HepG2 (cell line): ENCODE measurements around the gene DGAT2. TPM values are rescaled to one million over a fixed set of nuclear protein-coding genes. Genes with fewer than 3 reads are reported as not detected.

Source experiments
- ATAC-seq: fragments of 200-7000 bp; cut with Tn5 transposase; 3 replicates; pipeline ENCODE4 v1.9.1; 2020; ENCODE audit warnings: mild to moderate bottlenecking, moderate library complexity
- BruUV-seq: library from RNA; stranded (reverse); fragments of 400-500 nt; replicated peaks from 2 replicates; lab custom pipeline; 2021; lab: Mats Ljungman, UMichigan
- CTCF ChIA-PET: fragments of 300-600 bp; formaldehyde crosslinking; extraction: SDS; loops from one replicate; lab custom pipeline; 2021; ENCODE audit warnings: low total read pairs, inconsistent platforms, low intra/inter-chr PET ratio; lab: Yijun Ruan, JAX
- POLR2A ChIA-PET: fragments of 350-600 bp; sonication (Branson Sonifier 250); formaldehyde crosslinking; loops from one replicate; lab custom pipeline; 2020; ENCODE audit warnings: antibody characterized with exemption, inconsistent platforms; lab: Yijun Ruan, JAX
- DNase-seq: peaks from one replicate; pipeline ENCODE4 v3.0.0-alpha.2; 2015; ENCODE audit warnings: low spot score
- FAIRE-seq: peaks from 3 replicates; lab custom pipeline; 2011; peaks lifted over from hg19 to GRCh38; lab: Jason Lieb, UNC
- H2AFZ ChIP-seq: one replicate; pipeline ENCODE4 v1.6.1; 2011; ENCODE audit warnings: low read length, inconsistent platforms
- H3K27ac ChIP-seq: fragments of 300-600 bp; 3 replicates; pipeline ENCODE4 v1.8.0; 2011; ENCODE audit warnings: mixed run types, mild to moderate bottlenecking, mixed read lengths, low read length, inconsistent platforms; ENCODE audit not compliant: insufficient read depth; ENCODE audit errors: extremely low read length
- H3K27me3 ChIP-seq, 2 experiments: fragments of 200-600 bp in 1 of 2; 2 replicates in 1 of 2; 3 replicates in 1 of 2; pipeline versions ENCODE4 v1.6.0 to v1.8.0; 2011; ENCODE audit warnings: low read length in 2 of 2, mild to moderate bottlenecking in 2 of 2, moderate library complexity in 2 of 2, inconsistent platforms in 1 of 2; ENCODE audit not compliant: insufficient read depth in 2 of 2, control insufficient read depth in 1 of 2
- H3K36me3 ChIP-seq, 2 experiments: fragments of 200-600 bp in 1 of 2; replicated peaks in 1 of 2; 2 replicates in 1 of 2; 3 replicates in 1 of 2; pipeline versions ENCODE4 v1.5.1 to v1.8.0; 2011; ENCODE audit warnings: low read length in 2 of 2, inconsistent platforms in 1 of 2; ENCODE audit not compliant: insufficient read depth in 2 of 2, control insufficient read depth in 1 of 2
- H3K4me1 ChIP-seq: 2 replicates; pipeline ENCODE4 v1.5.1; 2012; ENCODE audit warnings: low read length, inconsistent platforms; ENCODE audit not compliant: insufficient read depth
- H3K4me2 ChIP-seq: 2 replicates; pipeline ENCODE4 v1.6.0; 2011; ENCODE audit warnings: low read depth, low read length, inconsistent platforms
- H3K4me3 ChIP-seq, 3 experiments: fragments of 200-600 bp in 1 of 3; sonication (generic), shearing (Covaris generic) in 1 of 3; replicated peaks in 1 of 3; 2 replicates each; pipeline ENCODE4 v1.5.1; 2011 to 2016; ENCODE audit warnings: low read length in 3 of 3, inconsistent platforms in 2 of 3, low read depth in 2 of 3, mild to moderate bottlenecking in 2 of 3, control low read depth in 1 of 3, mixed read lengths in 1 of 3; ENCODE audit not compliant: insufficient read depth in 1 of 3
- H3K79me2 ChIP-seq: one replicate; pipeline ENCODE4 v1.6.1; 2011; ENCODE audit warnings: low read length, inconsistent platforms; ENCODE audit not compliant: insufficient read depth
- H3K9ac ChIP-seq: 2 replicates; pipeline ENCODE4 v1.6.0; 2011; ENCODE audit warnings: mild to moderate bottlenecking, low read depth, low read length, inconsistent platforms; ENCODE audit not compliant: insufficient read depth
- H3K9me3 ChIP-seq: 2 replicates; pipeline ENCODE4 v1.5.1; 2012; ENCODE audit warnings: mild to moderate bottlenecking, low read length
- H4K20me1 ChIP-seq: 2 replicates; pipeline ENCODE4 v1.6.0; 2011; ENCODE audit warnings: inconsistent platforms, mild to moderate bottlenecking, low read length, moderate library complexity; ENCODE audit not compliant: insufficient read depth
- ADNP ChIP-seq: sonication (generic); formaldehyde crosslinking; IDR thresholded peaks from 2 replicates; pipeline ENCODE4 v1.4.0; 2020; ENCODE audit warnings: missing genetic modification reagents
- EHMT2 ChIP-seq: fragments of 200-600 bp; sonication (generic); IDR thresholded peaks from 2 replicates; pipeline ENCODE4 v1.7.0; 2017; ENCODE audit warnings: antibody characterized with exemption, low read depth, low read length, borderline replicate concordance
- EP300 ChIP-seq, 3 experiments: sonication (generic) in 1 of 3; formaldehyde crosslinking in 1 of 3; IDR thresholded peaks; 2 replicates each; pipeline versions ENCODE4 v1.5.1 to v1.6.1; 2011 to 2020; ENCODE audit warnings: low read depth in 2 of 3, low read length in 2 of 3, borderline replicate concordance in 1 of 3, improper control_type of control experiment in 1 of 3, mild to moderate bottlenecking in 1 of 3, missing genetic modification reagents in 1 of 3, moderate library complexity in 1 of 3
- HDAC1 ChIP-seq: sonication (generic); formaldehyde crosslinking; IDR thresholded peaks from 2 replicates; pipeline ENCODE4 v1.5.1; 2020; ENCODE audit warnings: mild to moderate bottlenecking, missing genetic modification reagents
- HIVEP1 ChIP-seq: sonication (generic); formaldehyde crosslinking; IDR thresholded peaks from 2 replicates; pipeline ENCODE4 v1.4.0; 2020; ENCODE audit warnings: mild to moderate bottlenecking, missing genetic modification reagents
- HNRNPUL1 ChIP-seq: fragments of 200-400 bp; formaldehyde crosslinking; IDR thresholded peaks from 2 replicates; pipeline ENCODE4 v1.6.1; 2017; ENCODE audit warnings: low read depth, mild to moderate bottlenecking, low read length, moderate library complexity
- HOXA5 ChIP-seq: sonication (generic); formaldehyde crosslinking; IDR thresholded peaks from 2 replicates; pipeline ENCODE4 v1.4.0; 2020; ENCODE audit warnings: missing genetic modification reagents
- MED1 ChIP-seq: sonication (generic); formaldehyde crosslinking; IDR thresholded peaks from 2 replicates; pipeline ENCODE4 v1.4.0; 2020; ENCODE audit warnings: missing genetic modification reagents
- MTF1 ChIP-seq: sonication (generic); formaldehyde crosslinking; IDR thresholded peaks from 2 replicates; pipeline ENCODE4 v1.5.0; 2020; ENCODE audit warnings: missing genetic modification reagents
- NCOA1 ChIP-seq: sonication (generic); formaldehyde crosslinking; IDR thresholded peaks from 2 replicates; pipeline ENCODE4 v1.9.0; 2021; ENCODE audit warnings: missing genetic modification reagents
- NFE2L1 ChIP-seq: sonication (generic); formaldehyde crosslinking; IDR thresholded peaks from 2 replicates; pipeline ENCODE4 v1.4.0; 2020; ENCODE audit warnings: missing genetic modification reagents, mild to moderate bottlenecking, borderline replicate concordance
- NONO ChIP-seq, 2 experiments: fragments of 450-650 bp in 1 of 2; sonication (generic) in 1 of 2; formaldehyde crosslinking in 1 of 2; IDR thresholded peaks in 1 of 2; conservative IDR thresholded peaks in 1 of 2; 2 replicates each; pipeline versions ENCODE4 v1.6.1 to v1.8.0; 2017 to 2022; ENCODE audit warnings: mild to moderate bottlenecking in 1 of 2, missing genetic modification reagents in 1 of 2, moderate library complexity in 1 of 2
- RELA ChIP-seq: sonication (generic); formaldehyde crosslinking; IDR thresholded peaks from 2 replicates; pipeline ENCODE4 v1.4.0; 2020; ENCODE audit warnings: missing genetic modification reagents
- TSC22D2 ChIP-seq: sonication (generic); formaldehyde crosslinking; IDR thresholded peaks from 2 replicates; pipeline ENCODE4 v1.5.1; 2020; ENCODE audit warnings: missing genetic modification reagents, mild to moderate bottlenecking, borderline replicate concordance
- ZBTB42 ChIP-seq: sonication (generic); formaldehyde crosslinking; IDR thresholded peaks from 2 replicates; pipeline ENCODE4 v1.5.0; 2020; ENCODE audit warnings: mild to moderate bottlenecking, missing genetic modification reagents
- ZFY ChIP-seq: sonication (generic); formaldehyde crosslinking; IDR thresholded peaks from 2 replicates; pipeline ENCODE4 v1.4.0; 2020; ENCODE audit warnings: missing genetic modification reagents
- ZNF230 ChIP-seq: sonication (generic); formaldehyde crosslinking; IDR thresholded peaks from 2 replicates; pipeline ENCODE4 v1.4.0; 2020; ENCODE audit warnings: mild to moderate bottlenecking, missing genetic modification reagents
- ZNF24 ChIP-seq: fragments of 450-650 bp; IDR thresholded peaks from 2 replicates; pipeline ENCODE4 v1.6.1; 2017; ENCODE audit warnings: antibody characterized with exemption, mild to moderate bottlenecking
- ZNF563 ChIP-seq: sonication (generic); formaldehyde crosslinking; IDR thresholded peaks from 2 replicates; pipeline ENCODE4 v1.8.0; 2022; ENCODE audit warnings: mild to moderate bottlenecking, moderate library complexity, missing genetic modification reagents
- ZNF614 ChIP-seq: IDR thresholded peaks from 2 replicates; pipeline ENCODE4 v1.6.1; 2018; ENCODE audit warnings: missing biosample characterization, missing genetic modification reagents, inconsistent platforms, borderline replicate concordance
- ZNF781 ChIP-seq: sonication (generic); formaldehyde crosslinking; IDR thresholded peaks from 2 replicates; pipeline ENCODE4 v1.5.1; 2020; ENCODE audit warnings: borderline replicate concordance, mild to moderate bottlenecking, missing genetic modification reagents; ENCODE audit errors: not compliant biosample characterization
- ZNF788 ChIP-seq: sonication (generic); formaldehyde crosslinking; IDR thresholded peaks from 2 replicates; pipeline ENCODE4 v1.5.0; 2020; ENCODE audit warnings: mild to moderate bottlenecking, missing genetic modification reagents, borderline replicate concordance
- WGBS: methylation state at CpG from one replicate; pipeline ENCODE4 v1.1.6; 2017; ENCODE audit warnings: low lambda C conversion rate; 5-methylcytosine and 5-hydroxymethylcytosine counted together
- in situ Hi-C: cut with HindIII; loops from 2 replicates; pipeline ENCODE4 v1.10.0; 2017; ENCODE audit warnings: low pct_unique_long_range_greater_than_20kb; ENCODE audit not compliant: extremely low pct_ligation_motif_present
- intact Hi-C: fragments of 100-400 bp; cut with micrococcal nuclease; formaldehyde crosslinking; loops from one replicate; pipeline ENCODE4 v1.10.0; 2022; ENCODE audit not compliant: unreplicated experiment
- polyA plus RNA-seq, 8 experiments: library from polyadenylated mRNA; depleted of rRNA in 3 of 8; stranded (reverse) in 7 of 8; unstranded in 1 of 8; fragments of >200 nt; fragmentation: Illumina TruSeq in 4 of 8; extraction: Trizol in 4 of 8; gene quantifications; 2 replicates each; pipeline versions ENCODE4 v1.2.1 to v1.2.3, GENCODE V29; 2011 to 2016; ENCODE audit warnings: low read depth in 4 of 8, missing spikeins in 1 of 8, mixed read lengths in 1 of 8; ENCODE audit not compliant: insufficient read depth in 1 of 8
- total RNA-seq, 5 experiments: library from RNA; depleted of rRNA; stranded (reverse); fragments of >200 nt; fragmentation: Illumina TruSeq; extraction: Trizol; gene quantifications; 2 replicates each; pipeline ENCODE4 v1.2.3, GENCODE V29; 2016; ENCODE audit warnings: low read depth in 1 of 5
- TF ChIP-seq, protein P1 (sequence below): sonication (generic); formaldehyde crosslinking; IDR thresholded peaks from 2 replicates; pipeline ENCODE4 v1.8.0; 2022; ENCODE audit warnings: mild to moderate bottlenecking, missing genetic modification reagents, moderate library complexity

DGAT2 gene
- total and polyA plus RNA-seq, 2 of the 13 experiments (the other 11 are each of a cell fraction or from before 2014, with no cell fraction given) = 39.0 to 65.6 TPM

DNA sequence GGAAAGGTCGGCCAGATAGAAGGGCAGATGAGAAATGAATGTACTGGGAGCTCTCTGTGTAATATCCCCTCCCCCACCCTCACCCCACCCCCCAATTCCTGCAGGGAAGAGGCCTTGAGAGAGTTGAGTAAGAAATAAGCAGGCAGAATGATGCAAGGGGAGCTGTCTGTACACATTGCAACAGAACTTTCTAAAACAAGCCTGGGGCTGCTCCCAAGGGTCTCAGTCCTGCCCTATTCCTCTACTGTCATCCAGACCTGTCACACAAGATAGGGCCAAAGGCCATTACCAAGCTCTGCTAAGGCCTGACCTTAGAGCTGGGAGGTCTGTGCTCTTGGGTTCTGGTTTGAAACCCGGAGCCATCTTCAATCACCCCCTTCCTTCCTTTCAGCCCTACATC, 5.7 kb upstream of the DGAT2 start:
- ATAC-seq = peak; percentile 78
- H3K4me1 ChIP-seq = peaks cover 87% of the 10 kb centered on the region
- WGBS = 3% methylated on average over 2 of the region's 2 CpGs
- peak overlapping the region; percentile 61 for H3K27ac ChIP-seq
- H3K4me2 ChIP-seq = peak overlapping the region; percentile 49
- no peaks in the 10 kb centered on the region for H3K27me3 ChIP-seq
- H3K79me2 ChIP-seq = no peaks in the 10 kb centered on the region
- no peaks in the 10 kb centered on the region for H3K36me3 ChIP-seq
- H4K20me1 ChIP-seq = no peaks in the 10 kb centered on the region
- intact Hi-C loops (no loop called here), in situ Hi-C loops (no loop called here)
- no peak overlapping the region for H3K9ac ChIP-seq
- FAIRE-seq = peak; percentile 98
- no TSS peak for BruUV-seq
- POLR2A ChIA-PET = interaction anchor here (0.6 to 3.4 kb wide), 14 partner anchors 13 to 52 kb away, joined by 3 to 54 read pairs (median 4); partner anchors contain the start of gene UVRAG
- H3K9me3 ChIP-seq = no peaks in the 10 kb centered on the region
- DNase-seq = peak; percentile 88
- H2AFZ ChIP-seq = no peak overlapping the region
- H3K4me3 ChIP-seq = no peak overlapping the region
- CTCF ChIA-PET = no interaction called here
- TF ChIP-seq NCOA1 (CRISPR knock-in tag) = no peak
- TF ChIP-seq NFE2L1 (CRISPR knock-in tag) = no peak
- TF ChIP-seq RELA = no peak
- no peak for TF ChIP-seq HIVEP1 (CRISPR knock-in tag)
- no peak for TF ChIP-seq ADNP (CRISPR knock-in tag)
- no peak for TF ChIP-seq ZNF24
- TF ChIP-seq, protein P1, sequence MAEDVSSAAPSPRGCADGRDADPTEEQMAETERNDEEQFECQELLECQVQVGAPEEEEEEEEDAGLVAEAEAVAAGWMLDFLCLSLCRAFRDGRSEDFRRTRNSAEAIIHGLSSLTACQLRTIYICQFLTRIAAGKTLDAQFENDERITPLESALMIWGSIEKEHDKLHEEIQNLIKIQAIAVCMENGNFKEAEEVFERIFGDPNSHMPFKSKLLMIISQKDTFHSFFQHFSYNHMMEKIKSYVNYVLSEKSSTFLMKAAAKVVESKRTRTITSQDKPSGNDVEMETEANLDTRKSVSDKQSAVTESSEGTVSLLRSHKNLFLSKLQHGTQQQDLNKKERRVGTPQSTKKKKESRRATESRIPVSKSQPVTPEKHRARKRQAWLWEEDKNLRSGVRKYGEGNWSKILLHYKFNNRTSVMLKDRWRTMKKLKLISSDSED = no peak
- no peak for TF ChIP-seq EHMT2
- TF ChIP-seq HNRNPUL1 = no peak
- no peak for TF ChIP-seq ZNF614 (CRISPR knock-in tag)
- no peak for TF ChIP-seq ZNF781 (CRISPR knock-in tag)
- peak; percentile 73 to 94; a peak in 3 of 4 replicates for TF ChIP-seq EP300 (IDR thresholded peaks at IDR 0.05; ENCODE audit: low read depth in 2 of 2, low read length in 2 of 2)
- peak; percentile 83 for TF ChIP-seq EP300 (CRISPR knock-in tag; IDR thresholded peaks at IDR 0.05; ENCODE audit: borderline replicate concordance)
- TF ChIP-seq TSC22D2 (CRISPR knock-in tag) = 0 out of 2 replicates have a peak, but pooled peaks have one; percentile 57
- no peak for TF ChIP-seq MTF1 (CRISPR knock-in tag)
- no peak for TF ChIP-seq ZNF230 (CRISPR knock-in tag)
- TF ChIP-seq HDAC1 (CRISPR knock-in tag) = peak; percentile 19; the same call in 1 of the 2 replicates
- TF ChIP-seq ZNF788 (CRISPR knock-in tag) = no peak
- peak; percentile 48; the same call in 1 of the 2 replicates for TF ChIP-seq HOXA5 (CRISPR knock-in tag)
- TF ChIP-seq ZFY (CRISPR knock-in tag) = no peak
- peak; percentile 76 for TF ChIP-seq MED1
- TF ChIP-seq NONO (IDR thresholded peaks at IDR 0.05) = no peak
- peak; percentile 75 for TF ChIP-seq NONO (CRISPR knock-in tag; conservative IDR thresholded peaks at IDR 0.05)
- no peak for TF ChIP-seq ZBTB42 (CRISPR knock-in tag)
- no peak for TF ChIP-seq ZNF563 (CRISPR knock-in tag)
